ENCODE results near the gene STARD8. TPM values are rescaled to one million over a fixed set of nuclear protein-coding genes. Genes with fewer than 3 reads are reported as not detected.

STARD8 gene
- total RNA-seq, 1 experiment from 2014 or later = 0.91 TPM

- no peak for ATAC-seq
- Histone ChIP-seq H3K4me2 (ENCODE audit: low read length) (no peak overlapping the region), H3K79me2 (ENCODE audit: low read length) (no peaks in the 10 kb centered on the region), H3K4me3 (ENCODE audit: low read length) (no peak overlapping the region), H3K27ac (ENCODE audit: low read length) (no peak overlapping the region), H3K27me3 (ENCODE audit: low read length) (no peaks in the 10 kb centered on the region), H3K4me1 (ENCODE audit: insufficient read depth, low read length) (no peaks in the 10 kb centered on the region), H3K36me3 (ENCODE audit: low read depth, low read length) (no peaks in the 10 kb centered on the region), H4K20me1 (ENCODE audit: low read length) (no peaks in the 10 kb centered on the region), H2AFZ (ENCODE audit: low read length) (no peak overlapping the region), H3K9me2 (replicated peaks; ENCODE audit: low read length) (no peaks in the 10 kb centered on the region), H3K9ac (ENCODE audit: low read length) (no peak overlapping the region), H3F3A (ENCODE audit: low read length, unreplicated experiment) (no peaks in the 10 kb centered on the region), H3K9me3 (ENCODE audit: low read length) (no peaks in the 10 kb centered on the region)
- ChIA-PET CTCF (interaction anchor here (0.6 kb wide), 1 partner anchor 8 kb away, joined by 3 read pairs; no protein-coding TSS in a partner anchor), POLR2A (ENCODE audit: unreplicated experiment) (no interaction called here)
- no peak for DNase-seq
- no TSS peak for BruUV-seq (replicated peaks)
- TF ChIP-seq, protein P1, sequence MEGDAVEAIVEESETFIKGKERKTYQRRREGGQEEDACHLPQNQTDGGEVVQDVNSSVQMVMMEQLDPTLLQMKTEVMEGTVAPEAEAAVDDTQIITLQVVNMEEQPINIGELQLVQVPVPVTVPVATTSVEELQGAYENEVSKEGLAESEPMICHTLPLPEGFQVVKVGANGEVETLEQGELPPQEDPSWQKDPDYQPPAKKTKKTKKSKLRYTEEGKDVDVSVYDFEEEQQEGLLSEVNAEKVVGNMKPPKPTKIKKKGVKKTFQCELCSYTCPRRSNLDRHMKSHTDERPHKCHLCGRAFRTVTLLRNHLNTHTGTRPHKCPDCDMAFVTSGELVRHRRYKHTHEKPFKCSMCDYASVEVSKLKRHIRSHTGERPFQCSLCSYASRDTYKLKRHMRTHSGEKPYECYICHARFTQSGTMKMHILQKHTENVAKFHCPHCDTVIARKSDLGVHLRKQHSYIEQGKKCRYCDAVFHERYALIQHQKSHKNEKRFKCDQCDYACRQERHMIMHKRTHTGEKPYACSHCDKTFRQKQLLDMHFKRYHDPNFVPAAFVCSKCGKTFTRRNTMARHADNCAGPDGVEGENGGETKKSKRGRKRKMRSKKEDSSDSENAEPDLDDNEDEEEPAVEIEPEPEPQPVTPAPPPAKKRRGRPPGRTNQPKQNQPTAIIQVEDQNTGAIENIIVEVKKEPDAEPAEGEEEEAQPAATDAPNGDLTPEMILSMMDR (conservative IDR thresholded peaks at IDR 0.05; ENCODE audit: low read depth, low read length) = no peak
- no peak for TF ChIP-seq EZH2 (IDR thresholded peaks at IDR 0.05; ENCODE audit: low read length, unreplicated experiment)
- TF ChIP-seq EZH2phosphoT487 (IDR thresholded peaks at IDR 0.05; ENCODE audit: borderline replicate concordance, low read length) = no peak
- intact Hi-C loops (cut with micrococcal nuclease) = no loop called here
Observed at GRCh38 chrX:68721991-68722860, 74.8 kb downstream of the STARD8 start.

DNA sequence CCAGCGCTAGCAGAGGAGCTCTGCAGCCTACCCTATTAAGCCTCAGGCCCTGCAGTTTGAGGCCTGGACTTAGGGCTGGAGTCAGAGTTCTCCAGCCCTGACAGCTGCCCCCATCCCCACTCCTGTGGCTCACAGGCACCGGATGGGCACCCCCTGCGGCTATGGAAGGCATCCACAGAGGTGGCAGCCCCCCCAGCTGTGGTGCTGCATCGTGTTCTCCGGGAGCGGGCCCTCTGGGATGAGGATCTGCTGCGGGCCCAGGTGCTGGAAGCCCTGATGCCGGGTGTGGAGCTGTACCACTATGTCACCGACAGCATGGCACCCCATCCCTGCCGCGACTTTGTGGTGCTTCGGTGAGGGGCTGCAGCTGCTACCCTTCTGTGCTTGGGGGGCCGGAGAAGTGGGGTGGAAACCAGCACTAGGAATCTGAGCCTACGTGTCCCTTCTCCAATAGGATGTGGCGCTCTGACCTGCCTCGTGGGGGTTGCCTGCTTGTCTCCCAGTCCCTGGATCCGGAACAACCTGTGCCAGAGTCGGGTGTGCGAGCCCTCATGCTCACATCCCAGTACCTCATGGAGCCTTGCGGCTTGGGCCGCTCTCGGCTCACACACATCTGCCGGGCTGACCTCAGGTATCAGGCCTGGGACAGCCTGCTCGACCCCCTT, 76.2 kb downstream of the STARD8 start:
- no peaks in the 10 kb centered on the region for H3K4me1 ChIP-seq (ENCODE audit: insufficient read depth, low read length)
- no peak overlapping the region for H3K9ac ChIP-seq (ENCODE audit: low read length)
- intact Hi-C loops (cut with micrococcal nuclease) = no loop called here
- no peak for DNase-seq
- H3K27ac ChIP-seq (ENCODE audit: low read length) = no peak overlapping the region
- POLR2A ChIA-PET (ENCODE audit: unreplicated experiment) = no interaction called here
- no peaks in the 10 kb centered on the region for H3K9me3 ChIP-seq (ENCODE audit: low read length)
- CTCF ChIA-PET = no interaction called here
- H3K4me3 ChIP-seq (ENCODE audit: low read length) = no peak overlapping the region
- no peak overlapping the region for H3K4me2 ChIP-seq (ENCODE audit: low read length)
- no TSS peak for BruUV-seq (replicated peaks)
- no peak overlapping the region for H2AFZ ChIP-seq (ENCODE audit: low read length)
- no peaks in the 10 kb centered on the region for H3K9me2 ChIP-seq (replicated peaks; ENCODE audit: low read length)
- no peaks in the 10 kb centered on the region for H4K20me1 ChIP-seq (ENCODE audit: low read length)
- no peaks in the 10 kb centered on the region for H3K36me3 ChIP-seq (ENCODE audit: low read depth, low read length)
- no peak for ATAC-seq
- H3K27me3 ChIP-seq (ENCODE audit: low read length) = no peaks in the 10 kb centered on the region
- no peaks in the 10 kb centered on the region for H3F3A ChIP-seq (ENCODE audit: low read length, unreplicated experiment)
- no peaks in the 10 kb centered on the region for H3K79me2 ChIP-seq (ENCODE audit: low read length)
- TF ChIP-seq, protein P1 (conservative IDR thresholded peaks at IDR 0.05; ENCODE audit: low read depth, low read length) = no peak
- TF ChIP-seq EZH2phosphoT487 (IDR thresholded peaks at IDR 0.05; ENCODE audit: borderline replicate concordance, low read length) = no peak
- TF ChIP-seq EZH2 (IDR thresholded peaks at IDR 0.05; ENCODE audit: low read length, unreplicated experiment) = no peak

All from PC-3 (cell line).